GM12892 (cell line): ENCODE data around the gene RMDN2.

Experiments used
- POLR2A ChIP-seq: IDR thresholded peaks from 2 replicates; pipeline ENCODE4 v1.6.1; 2011; ENCODE audit warnings: low read depth, low read length, control low read depth
- POLR2AphosphoS5 ChIP-seq: IDR thresholded peaks from 2 replicates; pipeline ENCODE4 v1.6.1; 2011; ENCODE audit warnings: low read depth, low read length, control low read depth

DNA sequence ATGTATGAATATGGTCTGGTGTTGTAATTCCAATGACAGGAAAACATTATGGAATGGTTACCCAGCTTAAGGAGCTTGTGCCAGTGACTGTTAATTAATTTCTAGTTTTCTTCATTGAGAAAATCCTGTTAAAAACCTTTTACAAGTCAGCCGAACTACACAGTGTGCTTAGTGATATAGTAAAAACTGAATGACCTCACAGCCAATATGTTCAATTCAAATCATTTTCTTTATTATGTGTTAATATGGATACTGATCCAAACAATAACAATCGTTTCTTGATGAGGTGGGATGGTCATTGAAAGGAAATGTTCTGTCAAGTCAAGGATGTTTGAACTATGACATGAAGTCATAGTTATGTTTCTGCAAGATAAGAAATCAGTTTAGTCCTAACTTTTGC is 41.6 kb upstream of the RMDN2 start:
- TF ChIP-seq POLR2AphosphoS5, result no peak
- no peak for TF ChIP-seq POLR2A
